ENCODE results near the gene FRMD8. TPM values are rescaled to one million over a fixed set of nuclear protein-coding genes. Genes with fewer than 3 reads are reported as not detected.

Gene FRMD8
- total and polyA plus RNA-seq, 9 of the 15 experiments (the other 6 are each of a cell fraction or from before 2014, with no cell fraction given), result 4.5 to 54.5 (median 15.8) TPM

GRCh38 chr11:65386307-65387140 lies at the start of gene FRMD8 (continued):
- no peak for TF ChIP-seq ZNF212 (CRISPR knock-in tag; IDR thresholded peaks at IDR 0.05)
- TF ChIP-seq ZNF175 (CRISPR knock-in tag; IDR thresholded peaks at IDR 0.05; ENCODE audit: low read depth), result peak; percentile 81; the same call in 1 of the 2 replicates
- TF ChIP-seq CBFA2T3 (IDR thresholded peaks at IDR 0.05), result no peak
- TF ChIP-seq ZNF589 (CRISPR knock-in tag; IDR thresholded peaks at IDR 0.05; ENCODE audit: low read depth), result peak; percentile 49; the same call in 1 of the 2 replicates
- no peak for TF ChIP-seq NR0B1 (IDR thresholded peaks at IDR 0.05; ENCODE audit: partially characterized antibody)
- peak; percentile 95 for TF ChIP-seq RBM25 (IDR thresholded peaks at IDR 0.05; ENCODE audit: low read depth, low read length, severe bottlenecking)
- peak; percentile 77 for TF ChIP-seq CREM (IDR thresholded peaks at IDR 0.05; ENCODE audit: low read depth)
- no peak for TF ChIP-seq NBN (IDR thresholded peaks at IDR 0.05; ENCODE audit: low read depth)
- no peak; the same call in 1 of the 2 replicates for TF ChIP-seq MBD2 (IDR thresholded peaks at IDR 0.05; ENCODE audit: borderline replicate concordance, low read depth)
- TF ChIP-seq STAT6 (CRISPR knock-in tag; IDR thresholded peaks at IDR 0.05), result no peak
- peak; percentile 35; the same call in 1 of the 2 replicates for TF ChIP-seq MTA2 (IDR thresholded peaks at IDR 0.05; ENCODE audit: low read depth)
- TF ChIP-seq PCBP1 (IDR thresholded peaks at IDR 0.05; ENCODE audit: low read depth, low read length, poor library complexity, severe bottlenecking), result no peak
- TF ChIP-seq U2AF1 (optimal IDR thresholded peaks at IDR 0.05; ENCODE audit: low read depth, low read length), result no peak
- TF ChIP-seq SETDB1 (IDR thresholded peaks at IDR 0.05; ENCODE audit: low read length), result no peak
- no peak for TF ChIP-seq KDM4B (IDR thresholded peaks at IDR 0.05; ENCODE audit: borderline replicate concordance in 2 of 2, low read depth in 1 of 2)
- TF ChIP-seq CBX3 (IDR thresholded peaks at IDR 0.05; ENCODE audit: borderline replicate concordance in 1 of 2, low read length in 2 of 2), result no peak; a peak in 1 of 3 replicates
- TF ChIP-seq HBP1 (CRISPR knock-in tag; IDR thresholded peaks at IDR 0.05), result no peak
- TF ChIP-seq IRF1 (CRISPR knock-in tag; IDR thresholded peaks at IDR 0.05; ENCODE audit: borderline replicate concordance), result no peak
- TF ChIP-seq TAF7 (tag; IDR thresholded peaks at IDR 0.05), result 0 out of 2 replicates have a peak, but pooled peaks have one; percentile 34
- TF ChIP-seq PKNOX1 (IDR thresholded peaks at IDR 0.05), result 0 out of 2 replicates have a peak, but pooled peaks have one; percentile 1
- TF ChIP-seq ZC3H8 (IDR thresholded peaks at IDR 0.05), result no peak

All from K562 (cell line).